Fibroblast of the aortic adventitia (primary cell): ENCODE results near the gene OSBPL9. TPM values are rescaled to one million over a fixed set of nuclear protein-coding genes. Genes with fewer than 3 reads are reported as not detected.
A peak's percentile ranks its signal among the peaks of the same experiment; 100 is the strongest.

ENCODE experiments used
- DNase-seq: peaks from one replicate; pipeline ENCODE4 v3.0.0-alpha.2; 2010; ENCODE audit warnings: low read depth
- H3K4me3 ChIP-seq: 2 replicates; pipeline ENCODE4 v1.5.1; 2011; ENCODE audit warnings: low read depth, mild to moderate bottlenecking, control low read depth, low read length, moderate library complexity
- total RNA-seq: library from RNA; depleted of rRNA; stranded (reverse); fragments of >200 nt; gene quantifications from 2 replicates; pipeline ENCODE4 v1.2.3, GENCODE V29; 2012; ENCODE audit warnings: low replicate concordance
- TF ChIP-seq, protein P1 (sequence below): IDR thresholded peaks from 2 replicates; pipeline ENCODE4 v1.5.1; 2011; ENCODE audit warnings: mild to moderate bottlenecking, low read length, control low read depth, inconsistent platforms; ENCODE audit not compliant: insufficient read depth

The OSBPL9 gene
- total RNA-seq, 1 donor = 52.7 TPM

DNA sequence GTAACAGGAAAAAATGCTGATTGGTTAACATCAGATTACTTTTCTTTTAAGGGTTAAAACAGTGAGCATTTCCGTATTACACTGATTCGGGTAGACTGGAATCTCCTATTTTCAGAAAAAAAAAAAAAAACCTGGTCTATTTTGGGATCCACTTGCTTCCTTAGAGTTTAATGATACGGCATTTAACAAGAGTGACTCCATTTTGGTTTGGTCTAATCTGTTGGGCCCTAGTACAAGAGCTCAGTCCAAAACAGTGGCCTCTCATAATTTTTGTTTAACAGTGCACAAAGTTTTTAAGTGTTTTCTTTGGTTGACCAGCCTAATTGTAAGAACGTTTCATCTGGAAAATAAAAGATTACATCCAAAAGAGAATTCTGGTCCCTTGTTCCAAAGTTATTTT is 141.4 kb downstream of the OSBPL9 start:
- no peak for DNase-seq
- no peak overlapping the region for H3K4me3 ChIP-seq
- TF ChIP-seq, protein P1, sequence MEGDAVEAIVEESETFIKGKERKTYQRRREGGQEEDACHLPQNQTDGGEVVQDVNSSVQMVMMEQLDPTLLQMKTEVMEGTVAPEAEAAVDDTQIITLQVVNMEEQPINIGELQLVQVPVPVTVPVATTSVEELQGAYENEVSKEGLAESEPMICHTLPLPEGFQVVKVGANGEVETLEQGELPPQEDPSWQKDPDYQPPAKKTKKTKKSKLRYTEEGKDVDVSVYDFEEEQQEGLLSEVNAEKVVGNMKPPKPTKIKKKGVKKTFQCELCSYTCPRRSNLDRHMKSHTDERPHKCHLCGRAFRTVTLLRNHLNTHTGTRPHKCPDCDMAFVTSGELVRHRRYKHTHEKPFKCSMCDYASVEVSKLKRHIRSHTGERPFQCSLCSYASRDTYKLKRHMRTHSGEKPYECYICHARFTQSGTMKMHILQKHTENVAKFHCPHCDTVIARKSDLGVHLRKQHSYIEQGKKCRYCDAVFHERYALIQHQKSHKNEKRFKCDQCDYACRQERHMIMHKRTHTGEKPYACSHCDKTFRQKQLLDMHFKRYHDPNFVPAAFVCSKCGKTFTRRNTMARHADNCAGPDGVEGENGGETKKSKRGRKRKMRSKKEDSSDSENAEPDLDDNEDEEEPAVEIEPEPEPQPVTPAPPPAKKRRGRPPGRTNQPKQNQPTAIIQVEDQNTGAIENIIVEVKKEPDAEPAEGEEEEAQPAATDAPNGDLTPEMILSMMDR = no peak

DNA sequence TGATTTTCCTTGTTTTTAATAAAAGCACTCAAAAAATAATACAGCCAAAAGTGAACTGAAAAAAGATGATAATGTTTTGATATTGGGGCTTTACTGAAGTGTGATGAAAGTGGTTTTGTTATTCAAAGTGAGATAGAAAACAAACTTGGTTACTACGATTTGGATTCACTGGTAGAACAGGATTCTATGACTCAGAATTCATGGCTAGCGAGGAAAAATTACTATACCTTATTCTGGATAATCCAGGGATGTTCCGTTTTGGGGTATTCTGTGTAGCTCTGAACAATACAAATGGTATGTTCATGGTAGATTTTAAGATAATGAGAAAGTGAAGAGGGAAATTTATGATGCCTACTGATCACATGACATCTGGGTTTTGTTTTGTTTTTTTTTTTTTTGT is 144.0 kb downstream of the OSBPL9 start:
- H3K4me3 ChIP-seq = no peak overlapping the region
- DNase-seq = no peak
- TF ChIP-seq, protein P1 = no peak

DNA sequence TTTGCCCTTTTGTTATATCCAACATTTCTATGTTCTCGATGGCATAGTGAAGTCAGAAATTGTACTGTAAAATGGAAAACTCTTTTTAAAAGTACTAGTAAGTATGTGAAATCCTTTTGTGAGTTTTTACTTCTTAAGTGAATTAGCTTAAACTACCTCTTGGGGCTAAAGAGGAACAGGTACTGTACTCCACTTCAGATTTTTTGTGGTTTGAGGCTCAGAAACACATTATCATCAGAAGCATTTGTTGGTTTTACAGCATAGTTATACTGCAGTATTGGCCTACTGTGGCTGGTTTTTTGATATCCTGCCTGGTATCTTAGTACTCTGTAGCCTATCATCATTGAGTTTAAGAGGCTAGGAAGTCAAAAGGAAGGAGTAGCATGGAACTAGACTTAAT is 144.5 kb downstream of the OSBPL9 start:
- DNase-seq = no peak
- H3K4me3 ChIP-seq = no peak overlapping the region
- TF ChIP-seq, protein P1 = no peak

DNA sequence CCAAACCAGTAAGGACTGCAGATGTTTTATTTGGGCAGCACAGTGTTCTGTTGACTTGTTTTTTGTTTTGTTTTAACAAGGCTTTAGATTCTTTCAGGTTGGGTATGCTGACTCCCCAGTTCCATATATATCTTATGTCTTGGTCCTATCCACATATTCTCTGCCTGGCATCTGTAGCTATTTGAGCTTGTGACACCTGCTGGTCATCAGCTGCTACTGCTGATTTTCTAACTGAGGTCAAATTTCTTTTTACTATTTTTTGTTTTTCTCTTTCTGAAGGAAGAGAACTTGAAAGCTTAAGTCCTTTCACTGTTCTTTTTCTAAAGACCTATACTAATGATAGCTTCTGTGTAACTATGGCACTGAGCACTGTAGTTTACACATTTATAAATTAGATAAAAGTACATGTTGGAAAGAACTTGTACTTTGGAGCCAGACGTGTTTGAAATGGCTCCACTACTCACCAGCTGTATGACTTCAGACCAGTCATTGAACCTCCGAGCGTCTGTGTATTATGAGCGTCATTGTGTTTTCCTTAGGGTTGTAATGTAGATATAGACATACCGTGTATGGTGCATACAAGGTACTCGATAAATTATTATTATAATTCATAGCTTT is 152.2 kb downstream of the OSBPL9 start:
- DNase-seq = peak; percentile 85
- no peak overlapping the region for H3K4me3 ChIP-seq
- TF ChIP-seq, protein P1 = peak; percentile 81

DNA sequence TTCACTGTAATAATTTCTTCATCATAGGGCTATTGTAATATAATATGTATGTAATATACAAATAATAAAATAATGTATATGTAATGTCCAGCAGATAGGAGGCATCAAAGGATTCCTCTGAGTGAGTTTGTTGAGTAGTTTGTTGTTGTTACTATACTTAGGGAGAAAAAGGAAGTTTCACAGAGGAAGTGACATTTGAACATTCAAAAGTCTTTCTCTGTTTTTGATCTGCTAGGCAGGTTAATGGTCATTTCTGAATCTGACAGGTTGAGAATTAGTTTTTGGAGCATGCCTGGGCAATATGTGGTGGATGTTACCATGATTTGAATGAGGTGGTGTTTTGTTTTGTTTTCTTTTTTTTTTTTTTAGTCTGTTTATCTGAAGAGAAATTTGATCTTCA is 159.5 kb downstream of the OSBPL9 start:
- no peak overlapping the region for H3K4me3 ChIP-seq
- TF ChIP-seq, protein P1 = no peak
- no peak for DNase-seq

DNA sequence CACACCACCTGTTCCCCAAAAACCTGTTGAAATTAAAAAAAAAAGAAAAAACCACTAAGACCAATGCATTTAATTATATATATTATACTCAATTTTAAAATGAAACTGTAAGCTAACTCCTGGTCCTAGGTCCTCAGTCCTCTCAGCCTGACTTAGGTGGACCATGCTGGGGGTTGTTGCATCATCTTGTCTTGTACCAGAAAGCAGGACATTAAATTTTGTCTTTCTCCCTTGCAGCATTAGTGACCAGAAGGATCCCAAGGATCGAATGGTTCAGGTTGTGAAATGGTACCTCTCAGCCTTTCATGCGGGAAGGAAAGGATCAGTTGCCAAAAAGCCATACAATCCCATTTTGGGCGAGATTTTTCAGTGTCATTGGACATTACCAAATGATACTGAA is 164.0 kb downstream of the OSBPL9 start:
- no peak for DNase-seq
- TF ChIP-seq, protein P1 = no peak
- no peak overlapping the region for H3K4me3 ChIP-seq

DNA sequence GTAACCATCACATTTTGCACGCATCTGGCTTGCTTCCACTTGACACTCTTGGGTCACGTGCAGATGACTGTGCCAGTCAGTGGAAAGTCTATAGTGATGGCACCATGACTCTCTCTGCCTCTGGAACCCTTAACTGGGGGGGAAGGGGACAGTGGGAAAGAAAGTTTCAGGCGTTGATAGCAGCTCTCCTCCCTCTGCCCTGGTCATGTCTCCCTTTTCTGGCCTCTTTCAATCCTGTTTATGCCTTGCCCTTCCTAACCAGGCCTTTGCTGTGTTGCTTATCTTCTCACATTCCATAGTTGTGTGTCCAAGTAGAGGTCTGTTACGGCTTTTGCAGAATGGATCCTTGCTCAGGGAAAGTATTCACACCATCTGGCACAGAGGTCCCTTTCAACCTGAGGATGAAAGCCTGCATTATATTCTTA is 168.1 kb downstream of the OSBPL9 start:
- TF ChIP-seq, protein P1 = no peak
- H3K4me3 ChIP-seq = no peak overlapping the region
- peak; percentile 55 for DNase-seq
